ENCODE results near the gene ANO9. TPM values are rescaled to one million over a fixed set of nuclear protein-coding genes. Genes with fewer than 3 reads are reported as not detected.

ANO9 gene
- under 0.01 TPM in 1 of 2 replicates, not detected in the other for total RNA-seq

GRCh38 chr11:441418-442274 lies at the start of gene ANO9:
TSS of gene ANO9 (minus strand) at chr11:442011. CDS start at chr11:441926, 85 bp downstream.

GRCh38 chr11:449889-450808 lies 8.3 kb upstream of the ANO9 start, which contains the start of gene PTDSS2:
TSS of gene PTDSS2 (plus strand) at chr11:450279. CDS start at chr11:450456, 177 bp downstream.

GRCh38 chr11:394034-394857 lies 47.6 kb downstream of the ANO9 start, which contains the start of gene PKP3:
TSS of gene PKP3 (plus strand) at chr11:394209. CDS start at chr11:394293, 84 bp downstream.

GRCh38 chr11:369336-370018 lies 72.3 kb downstream of the ANO9 start, which contains the start of gene B4GALNT4:
TSS of gene B4GALNT4 (plus strand) at chr11:369499. CDS start at chr11:369804, 305 bp downstream.

Small RNA genes within 50 kb of the gene (small RNA-seq; reads per million reads assigned to genes)
- gene RN7SL838P, result not detected

Other genes starting within 250 kb of the ANO9 start
- not detected in 2 replicates for gene SCGB1C1, start 248.9 kb downstream of the ANO9 start, total RNA-seq
- gene BET1L, start 234.6 kb downstream of the ANO9 start, total RNA-seq, result 13.7 and 13.9 TPM in 2 replicates
- gene RIC8A, start 234.3 kb downstream of the ANO9 start, total RNA-seq, result 86.4 and 108 TPM in 2 replicates
- gene SIRT3, start 205.7 kb downstream of the ANO9 start, total RNA-seq, result 5.6 and 8.5 TPM in 2 replicates
- gene PSMD13, start 205.0 kb downstream of the ANO9 start, total RNA-seq, result 184 and 220 TPM in 2 replicates
- not detected in 2 replicates for gene NLRP6, start 163.6 kb downstream of the ANO9 start, total RNA-seq
- gene PGGHG, start 152.9 kb downstream of the ANO9 start, total RNA-seq, result 8.9 and 13.2 TPM in 2 replicates
- not detected in 2 replicates for gene IFITM5, start 142.5 kb downstream of the ANO9 start, total RNA-seq
- gene IFITM2, start 134.2 kb downstream of the ANO9 start, total RNA-seq, result 72.5 and 210 TPM in 2 replicates
- 2.5 and 10.0 TPM in 2 replicates for gene IFITM1, start 128.0 kb downstream of the ANO9 start, total RNA-seq
- 51.2 and 85.8 TPM in 2 replicates for gene IFITM3, start 121.2 kb downstream of the ANO9 start, total RNA-seq
- 0.86 and 1.1 TPM in 2 replicates for gene B4GALNT4, start 72.5 kb downstream of the ANO9 start, total RNA-seq
- gene PKP3, start 47.8 kb downstream of the ANO9 start, total RNA-seq, result 0.07 and 0.13 TPM in 2 replicates
- gene SIGIRR, start 27.0 kb downstream of the ANO9 start, total RNA-seq, result 27.9 and 32.9 TPM in 2 replicates
- gene PTDSS2, start 8.3 kb upstream of the ANO9 start, total RNA-seq, result 31.0 and 35.1 TPM in 2 replicates
- gene RNH1, start 65.2 kb upstream of the ANO9 start, total RNA-seq, result 127 and 179 TPM in 2 replicates
- 50.8 and 71.9 TPM in 2 replicates for gene HRAS, start 93.6 kb upstream of the ANO9 start, total RNA-seq
- 0.36 and 0.40 TPM in 2 replicates for gene LRRC56, start 95.5 kb upstream of the ANO9 start, total RNA-seq
- gene LMNTD2, start 118.7 kb upstream of the ANO9 start, total RNA-seq, result 0.53 and 0.57 TPM in 2 replicates
- 8.4 and 10.7 TPM in 2 replicates for gene RASSF7, start 119.0 kb upstream of the ANO9 start, total RNA-seq
- gene PHRF1, start 134.5 kb upstream of the ANO9 start, total RNA-seq, result 34.2 and 37.8 TPM in 2 replicates
- gene IRF7, start 173.9 kb upstream of the ANO9 start, total RNA-seq, result 7.1 and 9.7 TPM in 2 replicates
- gene CDHR5, start 182.9 kb upstream of the ANO9 start, total RNA-seq, result not detected in 2 replicates
- not detected in 2 replicates for gene SCT, start 185.2 kb upstream of the ANO9 start, total RNA-seq
- not detected in 2 replicates for gene DRD4, start 195.3 kb upstream of the ANO9 start, total RNA-seq

Measured in thoracic aorta endothelial cell (primary cell).